ENCODE data around the gene CDKN1C.

The CDKN1C gene

DNA sequence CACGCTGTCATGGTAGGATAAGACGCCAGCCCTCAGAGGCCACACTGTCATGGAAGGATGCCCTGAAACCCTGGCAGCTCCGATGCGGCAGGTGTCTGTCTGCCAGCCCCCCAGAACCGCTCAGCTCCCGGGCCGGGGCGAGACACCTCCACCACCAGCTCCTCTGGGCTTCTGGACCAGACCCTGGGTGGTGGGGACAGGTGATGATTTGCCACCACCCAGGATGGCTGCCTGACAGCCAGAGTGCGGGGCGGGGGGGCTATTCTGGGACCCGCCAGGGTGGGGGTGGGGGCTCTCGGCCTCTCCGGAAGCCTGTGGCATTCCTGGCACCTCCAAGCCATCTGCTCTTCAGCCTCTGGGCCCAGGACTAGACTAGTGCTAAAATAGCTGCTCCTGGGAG lies 34.3 kb upstream of the CDKN1C start:
- H3K4me1 ChIP-seq (ENCODE audit: control insufficient read depth in 2 of 2, insufficient read depth in 1 of 2, low read depth in 1 of 2, low read length in 2 of 2): peaks cover 0 to 2% of the 10 kb centered on the region in 2 donors
- no peak overlapping the region for H3K9ac ChIP-seq (ENCODE audit: low read depth, low read length, poor library complexity)
- no peak overlapping the region for H3K18ac ChIP-seq (ENCODE audit: low read length)
- no peak overlapping the region for H2BK12ac ChIP-seq (ENCODE audit: low read length)
- DNase-seq (ENCODE audit: low spot score): no peak
- H3K9me3 ChIP-seq (replicated peaks in 1 of 2; ENCODE audit: control insufficient read depth in 2 of 2, insufficient read depth in 1 of 2, low read depth in 1 of 2, low read length in 2 of 2): no peaks in the 10 kb centered on the region
- H2AFZ ChIP-seq (ENCODE audit: low read length): no peak overlapping the region
- H3K14ac ChIP-seq (ENCODE audit: low read length): no peak overlapping the region
- no peaks in the 10 kb centered on the region for H3K36me3 ChIP-seq (replicated peaks in 1 of 2; ENCODE audit: control insufficient read depth in 2 of 2, insufficient read depth in 2 of 2, low read length in 2 of 2)
- no peak overlapping the region for H3K4me2 ChIP-seq (ENCODE audit: insufficient read depth, low read length, poor library complexity, severe bottlenecking)
- no CpG with 5 or more reads among the region's 13 CpGs for WGBS, 2 donors (ENCODE audit: extremely low coverage in 2 of 2, insufficient read length in 2 of 2, insufficient replicate concordance in 1 of 2)
- no peak overlapping the region for H3K4me3 ChIP-seq (ENCODE audit: low read length in 2 of 2)
- no peaks in the 10 kb centered on the region for H3K79me1 ChIP-seq (ENCODE audit: low read depth, low read length)
- no peak overlapping the region for H2BK5ac ChIP-seq (ENCODE audit: low read length)
- no peak overlapping the region for H3K23ac ChIP-seq (ENCODE audit: low read depth, low read length, poor library complexity)
- no peak overlapping the region for H4K8ac ChIP-seq (ENCODE audit: low read depth, low read length)
- peak overlapping the region; percentile 58 for H2BK15ac ChIP-seq (ENCODE audit: low read length)
- no peak overlapping the region for H3K27ac ChIP-seq (replicated peaks; ENCODE audit: low read length)
- peak overlapping the region; percentile 53 for H4K91ac ChIP-seq (ENCODE audit: low read depth, low read length, poor library complexity)
- H2AK5ac ChIP-seq (ENCODE audit: low read depth, low read length): peak overlapping the region; percentile 81
- no peak overlapping the region for H2BK120ac ChIP-seq (ENCODE audit: low read depth, low read length)
- H3K4ac ChIP-seq (ENCODE audit: low read length): no peak overlapping the region
- no peaks in the 10 kb centered on the region for H3K27me3 ChIP-seq (ENCODE audit: control insufficient read depth in 3 of 3, insufficient read depth in 3 of 3, low read depth in 1 of 3, low read length in 3 of 3)

DNA sequence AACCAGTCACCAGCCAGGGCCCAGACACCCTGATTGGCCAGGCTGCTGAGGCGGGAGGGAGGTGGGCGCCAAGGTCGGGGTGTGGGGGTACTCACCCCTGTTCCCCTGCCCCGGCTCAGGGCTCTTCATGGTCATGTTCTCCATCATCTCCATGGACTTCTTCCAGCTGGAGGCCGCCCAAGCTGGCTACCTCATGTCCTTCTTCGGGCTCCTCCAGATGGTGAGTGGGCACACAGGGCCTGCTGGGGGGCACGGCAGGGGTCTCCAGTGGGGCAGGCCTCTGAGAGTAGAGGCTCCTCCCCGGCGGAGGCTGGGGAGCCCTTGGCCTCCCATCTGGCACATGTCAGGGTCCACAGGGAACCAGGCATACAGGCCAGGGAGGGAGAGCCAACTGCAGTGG lies 33.6 kb upstream of the CDKN1C start:
- Histone ChIP-seq H3K23ac (ENCODE audit: low read depth, low read length, poor library complexity) (no peak overlapping the region), H2BK120ac (ENCODE audit: low read depth, low read length) (no peak overlapping the region), H3K9me3 (replicated peaks in 1 of 2; ENCODE audit: control insufficient read depth in 2 of 2, insufficient read depth in 1 of 2, low read depth in 1 of 2, low read length in 2 of 2) (no peaks in the 10 kb centered on the region), H2AFZ (ENCODE audit: low read length) (no peak overlapping the region), H3K18ac (ENCODE audit: low read length) (peak overlapping the region; percentile 48), H3K27me3 (ENCODE audit: control insufficient read depth in 3 of 3, insufficient read depth in 3 of 3, low read depth in 1 of 3, low read length in 3 of 3) (no peaks in the 10 kb centered on the region), H3K79me1 (ENCODE audit: low read depth, low read length) (no peaks in the 10 kb centered on the region), H2AK5ac (ENCODE audit: low read depth, low read length) (peak overlapping the region; percentile 81), H3K4me2 (ENCODE audit: insufficient read depth, low read length, poor library complexity, severe bottlenecking) (no peak overlapping the region), H2BK15ac (ENCODE audit: low read length) (peak overlapping the region; percentile 58), H3K27ac (replicated peaks; ENCODE audit: low read length) (no peak overlapping the region), H2BK12ac (ENCODE audit: low read length) (peak overlapping the region; percentile 58), H3K14ac (ENCODE audit: low read length) (no peak overlapping the region), H3K4ac (ENCODE audit: low read length) (no peak overlapping the region), H3K36me3 (replicated peaks in 1 of 2; ENCODE audit: control insufficient read depth in 2 of 2, insufficient read depth in 2 of 2, low read length in 2 of 2) (no peaks in the 10 kb centered on the region), H3K9ac (ENCODE audit: low read depth, low read length, poor library complexity) (no peak overlapping the region), H4K8ac (ENCODE audit: low read depth, low read length) (peak overlapping the region; percentile 82), H4K91ac (ENCODE audit: low read depth, low read length, poor library complexity) (peak overlapping the region; percentile 53), H3K4me3 (ENCODE audit: low read length in 2 of 2) (no peak overlapping the region), H2BK5ac (ENCODE audit: low read length) (no peak overlapping the region), H3K4me1 (ENCODE audit: control insufficient read depth in 2 of 2, insufficient read depth in 1 of 2, low read depth in 1 of 2, low read length in 2 of 2) (peaks cover 0 to 2% of the 10 kb centered on the region in 2 donors)
- no CpG with 5 or more reads among the region's 9 CpGs for WGBS, 2 donors (ENCODE audit: extremely low coverage in 2 of 2, insufficient read length in 2 of 2, insufficient replicate concordance in 1 of 2)
- DNase-seq (ENCODE audit: low spot score): no peak

- peak overlapping the region; percentile 91 for H3K23ac ChIP-seq (ENCODE audit: low read depth, low read length, poor library complexity)
- H3K4me2 ChIP-seq (ENCODE audit: insufficient read depth, low read length, poor library complexity, severe bottlenecking): no peak overlapping the region
- peak overlapping the region; percentile 43 for H4K8ac ChIP-seq (ENCODE audit: low read depth, low read length)
- no peak overlapping the region for H3K4me3 ChIP-seq (ENCODE audit: low read length in 2 of 2)
- peak overlapping the region; percentile 71 for H3K14ac ChIP-seq (ENCODE audit: low read length)
- no peak for DNase-seq (ENCODE audit: low spot score)
- H2BK5ac ChIP-seq (ENCODE audit: low read length): peak overlapping the region; percentile 66
- H4K91ac ChIP-seq (ENCODE audit: low read depth, low read length, poor library complexity): peak overlapping the region; percentile 72
- no peaks in the 10 kb centered on the region for H3K79me1 ChIP-seq (ENCODE audit: low read depth, low read length)
- no peaks in the 10 kb centered on the region for H3K27me3 ChIP-seq (ENCODE audit: control insufficient read depth in 3 of 3, insufficient read depth in 3 of 3, low read depth in 1 of 3, low read length in 3 of 3)
- peak overlapping the region; percentile 84 for H2AK5ac ChIP-seq (ENCODE audit: low read depth, low read length)
- no peaks in the 10 kb centered on the region for H3K9me3 ChIP-seq (replicated peaks in 1 of 2; ENCODE audit: control insufficient read depth in 2 of 2, insufficient read depth in 1 of 2, low read depth in 1 of 2, low read length in 2 of 2)
- peak overlapping the region; percentile 64 for H3K18ac ChIP-seq (ENCODE audit: low read length)
- H2BK15ac ChIP-seq (ENCODE audit: low read length): peak overlapping the region; percentile 64
- WGBS, 2 donors (ENCODE audit: extremely low coverage in 2 of 2, insufficient read length in 2 of 2, insufficient replicate concordance in 1 of 2): no CpG with 5 or more reads among the region's 25 CpGs
- H3K27ac ChIP-seq (replicated peaks; ENCODE audit: low read length): no peak overlapping the region
- H2BK12ac ChIP-seq (ENCODE audit: low read length): peak overlapping the region; percentile 58
- no peaks in the 10 kb centered on the region for H3K36me3 ChIP-seq (replicated peaks in 1 of 2; ENCODE audit: control insufficient read depth in 2 of 2, insufficient read depth in 2 of 2, low read length in 2 of 2)
- peaks cover 0 to 6% of the 10 kb centered on the region in 2 donors for H3K4me1 ChIP-seq (ENCODE audit: control insufficient read depth in 2 of 2, insufficient read depth in 1 of 2, low read depth in 1 of 2, low read length in 2 of 2)
- peak overlapping the region; percentile 21 for H3K9ac ChIP-seq (ENCODE audit: low read depth, low read length, poor library complexity)
- H3K4ac ChIP-seq (ENCODE audit: low read length): peak overlapping the region; percentile 23
- H2AFZ ChIP-seq (ENCODE audit: low read length): no peak overlapping the region
- H2BK120ac ChIP-seq (ENCODE audit: low read depth, low read length): no peak overlapping the region
Observed at GRCh38 chr11:2917842-2918490, 32.4 kb upstream of the CDKN1C start.

GRCh38 chr11:2916892-2917645 lies 31.5 kb upstream of the CDKN1C start:
- Histone ChIP-seq H3K27me3 (ENCODE audit: control insufficient read depth in 3 of 3, insufficient read depth in 3 of 3, low read depth in 1 of 3, low read length in 3 of 3) (no peaks in the 10 kb centered on the region), H3K4me3 (ENCODE audit: low read length in 2 of 2) (no peak overlapping the region), H2BK5ac (ENCODE audit: low read length) (peak overlapping the region; percentile 39), H3K79me1 (ENCODE audit: low read depth, low read length) (no peaks in the 10 kb centered on the region), H3K9me3 (replicated peaks in 1 of 2; ENCODE audit: control insufficient read depth in 2 of 2, insufficient read depth in 1 of 2, low read depth in 1 of 2, low read length in 2 of 2) (no peaks in the 10 kb centered on the region), H2BK12ac (ENCODE audit: low read length) (peak overlapping the region; percentile 58), H3K4me2 (ENCODE audit: insufficient read depth, low read length, poor library complexity, severe bottlenecking) (no peak overlapping the region), H3K9ac (ENCODE audit: low read depth, low read length, poor library complexity) (no peak overlapping the region), H3K4me1 (ENCODE audit: control insufficient read depth in 2 of 2, insufficient read depth in 1 of 2, low read depth in 1 of 2, low read length in 2 of 2) (peaks cover 5 to 15% of the 10 kb centered on the region in 2 donors), H4K91ac (ENCODE audit: low read depth, low read length, poor library complexity) (no peak overlapping the region), H4K8ac (ENCODE audit: low read depth, low read length) (no peak overlapping the region), H2AK5ac (ENCODE audit: low read depth, low read length) (peak overlapping the region; percentile 46), H3K36me3 (replicated peaks in 1 of 2; ENCODE audit: control insufficient read depth in 2 of 2, insufficient read depth in 2 of 2, low read length in 2 of 2) (no peaks in the 10 kb centered on the region), H3K14ac (ENCODE audit: low read length) (peak overlapping the region; percentile 38), H3K23ac (ENCODE audit: low read depth, low read length, poor library complexity) (no peak overlapping the region), H2BK15ac (ENCODE audit: low read length) (peak overlapping the region; percentile 64), H3K4ac (ENCODE audit: low read length) (peak overlapping the region; percentile 95), H2BK120ac (ENCODE audit: low read depth, low read length) (peak overlapping the region; percentile 31), H3K18ac (ENCODE audit: low read length) (peak overlapping the region; percentile 80), H3K27ac (replicated peaks; ENCODE audit: low read length) (no peak overlapping the region), H2AFZ (ENCODE audit: low read length) (no peak overlapping the region)
- no CpG with 5 or more reads among the region's 16 CpGs for WGBS, 2 donors (ENCODE audit: extremely low coverage in 2 of 2, insufficient read length in 2 of 2, insufficient replicate concordance in 1 of 2)
- DNase-seq (ENCODE audit: low spot score): no peak
